GM23338 (cell line): ENCODE results near the gene FOXL2NB. TPM values are rescaled to one million over a fixed set of nuclear protein-coding genes. Genes with fewer than 3 reads are reported as not detected.

ENCODE experiments used
- ATAC-seq: fragments of 200-7000 bp; cut with Tn5 transposase; 3 replicates; pipeline ENCODE4 v1.9.1; 2020
- DNase-seq: peaks from one replicate; pipeline ENCODE4 v3.0.0-alpha.2; 2015; ENCODE audit warnings: low spot score
- H2AFZ ChIP-seq: fragments of 200-600 bp; sonication (generic); 2 replicates; pipeline ENCODE4 v1.8.0; 2016; ENCODE audit warnings: antibody characterized with exemption, mild to moderate bottlenecking, moderate library complexity
- H3F3A ChIP-seq: fragments of 200-600 bp; sonication (generic); replicated peaks from 2 replicates; pipeline ENCODE4 v1.8.0; 2017; ENCODE audit warnings: antibody characterized with exemption, mixed run types, low read depth
- H3K27ac ChIP-seq: fragments of 200-600 bp; sonication (generic); 2 replicates; pipeline ENCODE4 v1.6.1; 2016; ENCODE audit warnings: low read depth
- H3K27me3 ChIP-seq: fragments of 200-600 bp; sonication (generic); 2 replicates; pipeline ENCODE4 v1.8.0; 2016; ENCODE audit warnings: mild to moderate bottlenecking, mixed run types, moderate library complexity; ENCODE audit not compliant: insufficient read depth
- H3K36me3 ChIP-seq: fragments of 200-600 bp; sonication (generic); 2 replicates; pipeline ENCODE4 v1.8.0; 2016; ENCODE audit warnings: mild to moderate bottlenecking; ENCODE audit not compliant: insufficient read depth
- H3K4me1 ChIP-seq: fragments of 200-600 bp; sonication (generic); 2 replicates; pipeline ENCODE4 v1.8.0; 2016; ENCODE audit warnings: mild to moderate bottlenecking, moderate library complexity; ENCODE audit not compliant: insufficient read depth
- H3K4me2 ChIP-seq: fragments of 200-600 bp; sonication (generic); 2 replicates; pipeline ENCODE4 v1.7.1; 2017; ENCODE audit warnings: mixed run types
- H3K4me3 ChIP-seq: fragments of 200-600 bp; sonication (generic); 2 replicates; pipeline ENCODE4 v1.6.1; 2016; ENCODE audit warnings: mixed run types
- H3K79me2 ChIP-seq: fragments of 200-600 bp; sonication (generic); replicated peaks from 2 replicates; pipeline ENCODE4 v1.8.0; 2017; ENCODE audit warnings: mild to moderate bottlenecking; ENCODE audit not compliant: insufficient read depth
- H3K9me2 ChIP-seq: fragments of 200-600 bp; sonication (generic); 2 replicates; pipeline ENCODE4 v1.8.0; 2017; ENCODE audit not compliant: insufficient read depth
- H4K20me1 ChIP-seq: fragments of 200-600 bp; sonication (generic); replicated peaks from 2 replicates; pipeline ENCODE4 v1.8.0; 2017; ENCODE audit warnings: mild to moderate bottlenecking; ENCODE audit not compliant: insufficient read depth
- H3K27ac Mint-ChIP-seq: 2 replicates; pipeline ENCODE4 v1.8.0; 2020; ENCODE audit warnings: inconsistent platforms, mild to moderate bottlenecking, moderate library complexity, mixed read lengths
- H3K27me3 Mint-ChIP-seq: 3 replicates; pipeline ENCODE4 v1.8.0; 2022; ENCODE audit warnings: low read depth, mild to moderate bottlenecking, moderate library complexity, mixed read lengths, inconsistent platforms; ENCODE audit not compliant: insufficient read depth, poor library complexity
- H3K36me3 Mint-ChIP-seq: 3 replicates; pipeline ENCODE4 v1.8.0; 2021; ENCODE audit warnings: low read depth, mild to moderate bottlenecking, inconsistent platforms, moderate library complexity, mixed read lengths
- H3K4me1 Mint-ChIP-seq: 3 replicates; pipeline ENCODE4 v1.8.0; 2020; ENCODE audit warnings: mild to moderate bottlenecking, inconsistent platforms, mixed read lengths
- H3K4me3 Mint-ChIP-seq: 3 replicates; pipeline ENCODE4 v1.8.0; 2021; ENCODE audit warnings: moderate library complexity, mild to moderate bottlenecking, inconsistent platforms, mixed read lengths
- H3K9me3 Mint-ChIP-seq: 3 replicates; pipeline ENCODE4 v1.8.0; 2020; ENCODE audit warnings: moderate library complexity, mild to moderate bottlenecking, inconsistent platforms, mixed read lengths
- CREB1 ChIP-seq: fragments of 250-450 bp; sonication (Bioruptor Pico); IDR thresholded peaks from 2 replicates; pipeline ENCODE4 v1.5.0; 2020; ENCODE audit warnings: low read depth, mild to moderate bottlenecking, moderate library complexity
- ETS1 ChIP-seq: IDR thresholded peaks from 2 replicates; pipeline ENCODE4 v1.6.1; 2016; ENCODE audit warnings: antibody characterized with exemption
- EZH2phosphoT487 ChIP-seq: fragments of 200-600 bp; sonication (generic); IDR thresholded peaks from one replicate; pipeline ENCODE4 v1.8.1; 2018; ENCODE audit warnings: antibody characterized with exemption; ENCODE audit not compliant: unreplicated experiment
- JUNB ChIP-seq: IDR thresholded peaks from one replicate; pipeline ENCODE4 v1.6.1; 2016; ENCODE audit warnings: antibody characterized with exemption; ENCODE audit not compliant: unreplicated experiment
- NANOG ChIP-seq: IDR thresholded peaks from 2 replicates; pipeline ENCODE4 v1.6.1; 2016; ENCODE audit warnings: antibody characterized with exemption, borderline replicate concordance
- POLR2AphosphoS5 ChIP-seq: IDR thresholded peaks from 2 replicates; pipeline ENCODE4 v1.6.1; 2016; ENCODE audit warnings: antibody characterized with exemption, low read depth
- STAT1 ChIP-seq: IDR thresholded peaks from one replicate; pipeline ENCODE4 v1.6.1; 2016; ENCODE audit warnings: antibody characterized with exemption; ENCODE audit not compliant: unreplicated experiment
- ZNF114 ChIP-seq: fragments of 250-450 bp; sonication (Bioruptor Pico); IDR thresholded peaks from 2 replicates; pipeline ENCODE4 v1.5.0; 2020; ENCODE audit warnings: mild to moderate bottlenecking, moderate library complexity
- ZNF331 ChIP-seq: fragments of 250-450 bp; sonication (Bioruptor Pico); IDR thresholded peaks from 2 replicates; pipeline ENCODE4 v1.5.0; 2020; ENCODE audit warnings: low read depth, mild to moderate bottlenecking, moderate library complexity
- polyA plus RNA-seq: library from polyadenylated mRNA; unstranded; fragments of >200 nt; fragmentation: Nextera tagmentation; extraction: Ambion mirVana; gene quantifications from 2 replicates; pipeline ENCODE4 v1.2.1, GENCODE V29; 2016
- total RNA-seq: library from RNA; depleted of rRNA; stranded (reverse); fragments of >200 nt; shearing (Covaris generic); gene quantifications from 2 replicates; pipeline ENCODE4 v1.2.3, GENCODE V29; 2014
- TF ChIP-seq, protein P1 (sequence below), 2 experiments: fragments of 200-600 bp in 1 of 2; sonication (generic) in 1 of 2; conservative IDR thresholded peaks; 2 replicates each; pipeline versions ENCODE4 v1.5.1 to v1.6.1; 2016 to 2017; ENCODE audit warnings: antibody characterized with exemption in 2 of 2, low read depth in 2 of 2, mild to moderate bottlenecking in 2 of 2, moderate library complexity in 1 of 2

Gene FOXL2NB
- total and polyA plus RNA-seq, 2 experiments from 2014 or later: 11.2 to 15.6 TPM

DNA sequence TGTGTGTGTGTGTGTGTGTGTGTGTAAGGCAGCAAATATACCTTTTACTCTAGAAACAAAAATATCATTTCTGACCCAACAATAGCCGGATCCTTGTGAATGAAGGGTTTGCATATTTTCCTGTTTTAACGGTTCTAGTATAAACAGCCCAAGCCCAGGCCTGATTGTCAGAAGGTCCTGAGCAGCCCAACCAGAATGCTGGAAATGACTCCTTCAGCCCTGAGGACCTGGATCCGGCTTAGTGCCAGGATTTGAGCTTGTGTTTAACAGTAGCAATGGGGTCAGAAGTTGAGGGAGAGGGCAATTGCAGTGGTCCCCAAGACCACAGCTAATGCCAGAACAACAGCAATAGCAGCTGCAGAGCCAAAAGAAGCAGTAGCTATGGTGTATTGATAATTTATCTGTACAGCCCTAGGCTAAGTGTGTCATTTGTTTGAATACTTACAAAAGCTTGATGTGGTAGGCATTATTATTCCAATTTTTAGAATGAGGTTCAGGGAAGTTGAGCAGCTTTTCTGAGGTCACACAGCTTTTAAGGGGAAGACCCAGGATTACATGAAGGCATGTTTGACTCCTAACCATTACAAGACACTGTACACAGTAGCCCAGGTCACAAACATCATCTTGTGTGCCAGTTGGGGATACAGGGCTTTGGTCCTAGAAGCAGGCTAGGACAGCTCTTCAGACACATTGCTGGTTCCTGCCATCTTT, 12.9 kb upstream of the FOXL2NB start:
- H3K36me3 Mint-ChIP-seq: no peaks in the 10 kb centered on the region
- DNase-seq: no peak
- no peak overlapping the region for H3K27ac Mint-ChIP-seq
- H3K4me3 Mint-ChIP-seq: peak overlapping the region; percentile 20; the same call in 1 of the 3 replicates
- ATAC-seq: no peak
- Histone ChIP-seq H2AFZ (no peak overlapping the region), H3K36me3 (no peaks in the 10 kb centered on the region), H3K27ac (no peak overlapping the region), H3K4me1 (peaks cover 35% of the 10 kb centered on the region), H3K79me2 (no peaks in the 10 kb centered on the region), H3K9me2 (no peaks in the 10 kb centered on the region), H3K27me3 (peaks cover 52% of the 10 kb centered on the region), H3K4me2 (0 out of 2 replicates have a peak overlapping the region, but pooled peaks have one; percentile 61), H4K20me1 (peaks cover 3% of the 10 kb centered on the region), H3K4me3 (no peak overlapping the region), H3F3A (peaks cover 22% of the 10 kb centered on the region)
- H3K9me3 Mint-ChIP-seq: no peaks in the 10 kb centered on the region; the same call in 2 of the 3 replicates
- peaks cover 40% of the 10 kb centered on the region for H3K4me1 Mint-ChIP-seq
- TF ChIP-seq ZNF331 (CRISPR knock-in tag) (no peak), STAT1 (no peak), JUNB (no peak), NANOG (no peak), CREB1 (no peak), POLR2AphosphoS5 (no peak), ETS1 (no peak), EZH2phosphoT487 (no peak), ZNF114 (CRISPR knock-in tag) (no peak)
- TF ChIP-seq, protein P1, sequence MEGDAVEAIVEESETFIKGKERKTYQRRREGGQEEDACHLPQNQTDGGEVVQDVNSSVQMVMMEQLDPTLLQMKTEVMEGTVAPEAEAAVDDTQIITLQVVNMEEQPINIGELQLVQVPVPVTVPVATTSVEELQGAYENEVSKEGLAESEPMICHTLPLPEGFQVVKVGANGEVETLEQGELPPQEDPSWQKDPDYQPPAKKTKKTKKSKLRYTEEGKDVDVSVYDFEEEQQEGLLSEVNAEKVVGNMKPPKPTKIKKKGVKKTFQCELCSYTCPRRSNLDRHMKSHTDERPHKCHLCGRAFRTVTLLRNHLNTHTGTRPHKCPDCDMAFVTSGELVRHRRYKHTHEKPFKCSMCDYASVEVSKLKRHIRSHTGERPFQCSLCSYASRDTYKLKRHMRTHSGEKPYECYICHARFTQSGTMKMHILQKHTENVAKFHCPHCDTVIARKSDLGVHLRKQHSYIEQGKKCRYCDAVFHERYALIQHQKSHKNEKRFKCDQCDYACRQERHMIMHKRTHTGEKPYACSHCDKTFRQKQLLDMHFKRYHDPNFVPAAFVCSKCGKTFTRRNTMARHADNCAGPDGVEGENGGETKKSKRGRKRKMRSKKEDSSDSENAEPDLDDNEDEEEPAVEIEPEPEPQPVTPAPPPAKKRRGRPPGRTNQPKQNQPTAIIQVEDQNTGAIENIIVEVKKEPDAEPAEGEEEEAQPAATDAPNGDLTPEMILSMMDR (conservative IDR thresholded peaks at IDR 0.05; ENCODE audit: low read depth in 2 of 2): no peak
- peaks cover 58% of the 10 kb centered on the region for H3K27me3 Mint-ChIP-seq

DNA sequence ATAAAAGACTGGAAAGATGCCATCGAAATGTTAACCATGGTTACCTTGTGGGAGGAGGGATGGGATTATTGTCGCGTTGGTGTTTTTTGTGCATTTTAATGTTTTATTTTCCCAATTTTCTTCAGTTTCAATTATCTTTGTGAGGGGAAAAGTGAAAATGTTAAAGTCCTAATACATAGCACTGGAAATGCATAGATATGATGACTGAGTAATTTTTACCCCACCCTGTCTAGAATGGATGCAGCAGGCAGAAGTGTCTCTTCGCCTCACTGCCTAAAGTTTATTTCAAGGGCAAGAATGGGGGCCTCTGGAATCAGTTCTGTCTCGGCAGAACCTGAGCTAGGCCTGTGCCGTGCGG, 11.5 kb upstream of the FOXL2NB start:
- ATAC-seq: no peak
- peak overlapping the region; percentile 92 for H3K4me2 ChIP-seq
- Mint-ChIP-seq H3K27me3 (peaks cover 68% of the 10 kb centered on the region), H3K4me3 (peak overlapping the region; percentile 69), H3K27ac (no peak overlapping the region), H3K4me1 (peaks cover 47% of the 10 kb centered on the region), H3K36me3 (no peaks in the 10 kb centered on the region), H3K9me3 (no peaks in the 10 kb centered on the region; the same call in 2 of the 3 replicates)
- peaks cover 3% of the 10 kb centered on the region for H4K20me1 ChIP-seq
- no peaks in the 10 kb centered on the region for H3K9me2 ChIP-seq
- peaks cover 47% of the 10 kb centered on the region for H3K4me1 ChIP-seq
- peaks cover 66% of the 10 kb centered on the region for H3K27me3 ChIP-seq
- no peak for DNase-seq
- peaks cover 22% of the 10 kb centered on the region for H3F3A ChIP-seq
- H3K79me2 ChIP-seq: no peaks in the 10 kb centered on the region
- H3K36me3 ChIP-seq: no peaks in the 10 kb centered on the region
- no peak overlapping the region for H3K27ac ChIP-seq
- H3K4me3 ChIP-seq: peak overlapping the region; percentile 65
- H2AFZ ChIP-seq: peak overlapping the region; percentile 95
- no peak for TF ChIP-seq JUNB
- TF ChIP-seq, protein P1 (conservative IDR thresholded peaks at IDR 0.05; ENCODE audit: low read depth in 2 of 2): no peak
- TF ChIP-seq ETS1: no peak
- TF ChIP-seq POLR2AphosphoS5: no peak
